ENCODE data around the gene ZNF579.
A peak's percentile ranks its signal among the peaks of the same experiment; 100 is the strongest.

The ZNF579 gene

GRCh38 chr19:55603581-55604292 lies 23.1 kb upstream of the ZNF579 start:
- no peaks in the 10 kb centered on the region for H3K27me3 ChIP-seq
- peak overlapping the region in 1 of 2 experiments; percentile 88 for H3K4me3 ChIP-seq (ENCODE audit: low read depth in 1 of 2, low read length in 1 of 2)
- H3K9me3 ChIP-seq: no peaks in the 10 kb centered on the region
- H3K4me1 ChIP-seq (ENCODE audit: control insufficient read depth in 1 of 2, insufficient read depth in 1 of 2, low read depth in 1 of 2, low read length in 1 of 2): peaks cover 57 to 65% of the 10 kb centered on the region in 2 experiments
- TF ChIP-seq CTCF (IDR thresholded peaks at IDR 0.05): no peak
- H3K36me3 ChIP-seq: peaks cover 8% of the 10 kb centered on the region
- H3K27ac ChIP-seq: peak overlapping the region; percentile 96

- H3K9me3 ChIP-seq: no peaks in the 10 kb centered on the region
- TF ChIP-seq CTCF (IDR thresholded peaks at IDR 0.05): no peak
- H3K4me1 ChIP-seq (ENCODE audit: control insufficient read depth in 1 of 2, insufficient read depth in 1 of 2, low read depth in 1 of 2, low read length in 1 of 2): peaks cover 51 to 59% of the 10 kb centered on the region in 2 experiments
- no peak overlapping the region for H3K4me3 ChIP-seq (ENCODE audit: low read depth in 1 of 2, low read length in 1 of 2)
- peaks cover 8% of the 10 kb centered on the region for H3K36me3 ChIP-seq
- no peaks in the 10 kb centered on the region for H3K27me3 ChIP-seq
- H3K27ac ChIP-seq: no peak overlapping the region
Measured at GRCh38 chr19:55603115-55603514, 22.5 kb upstream of the ZNF579 start.

GRCh38 chr19:55602104-55603001 lies 21.7 kb upstream of the ZNF579 start:
- no peak overlapping the region for H3K4me3 ChIP-seq (ENCODE audit: low read depth in 1 of 2, low read length in 1 of 2)
- peaks cover 43 to 51% of the 10 kb centered on the region in 2 experiments for H3K4me1 ChIP-seq (ENCODE audit: control insufficient read depth in 1 of 2, insufficient read depth in 1 of 2, low read depth in 1 of 2, low read length in 1 of 2)
- H3K27ac ChIP-seq: peak overlapping the region; percentile 95
- H3K9me3 ChIP-seq: no peaks in the 10 kb centered on the region
- H3K36me3 ChIP-seq: peaks cover 8% of the 10 kb centered on the region
- no peaks in the 10 kb centered on the region for H3K27me3 ChIP-seq
- no peak for TF ChIP-seq CTCF (IDR thresholded peaks at IDR 0.05)

GRCh38 chr19:55601084-55601483 lies 20.4 kb upstream of the ZNF579 start:
- H3K27ac ChIP-seq: peak overlapping the region; percentile 95

GRCh38 chr19:55600662-55601028 lies 20.0 kb upstream of the ZNF579 start:
- Histone ChIP-seq H3K36me3 (peaks cover 15% of the 10 kb centered on the region), H3K9me3 (no peaks in the 10 kb centered on the region), H3K27me3 (no peaks in the 10 kb centered on the region), H3K4me1 (ENCODE audit: control insufficient read depth in 1 of 2, insufficient read depth in 1 of 2, low read depth in 1 of 2, low read length in 1 of 2) (peaks cover 26 to 36% of the 10 kb centered on the region in 2 experiments), H3K4me3 (ENCODE audit: low read depth in 1 of 2, low read length in 1 of 2) (peak overlapping the region; percentile 86 to 89), H3K27ac (peak overlapping the region; percentile 95)
- TF ChIP-seq CTCF (IDR thresholded peaks at IDR 0.05): no peak

More at GRCh38 chr19:55601084-55601483, 20.4 kb upstream of the ZNF579 start:
- H3K27me3 ChIP-seq: no peaks in the 10 kb centered on the region
- no peak for TF ChIP-seq CTCF (IDR thresholded peaks at IDR 0.05)
- peak overlapping the region; percentile 86 to 89 for H3K4me3 ChIP-seq (ENCODE audit: low read depth in 1 of 2, low read length in 1 of 2)
- H3K4me1 ChIP-seq (ENCODE audit: control insufficient read depth in 1 of 2, insufficient read depth in 1 of 2, low read depth in 1 of 2, low read length in 1 of 2): peaks cover 30 to 40% of the 10 kb centered on the region in 2 experiments
- H3K9me3 ChIP-seq: no peaks in the 10 kb centered on the region
- peaks cover 13% of the 10 kb centered on the region for H3K36me3 ChIP-seq
